SK-N-SH (cell line): ENCODE measurements around the gene ATP2B1. TPM values are rescaled to one million over a fixed set of nuclear protein-coding genes. Genes with fewer than 3 reads are reported as not detected.

Source experiments
- CTCF ChIA-PET: fragments of 300-600, 350-600 bp; formaldehyde crosslinking; extraction: SDS; loops from one replicate; lab custom pipeline; 2021; lab: Yijun Ruan, JAX
- POLR2A ChIA-PET: fragments of 350-600 bp; sonication (Branson Sonifier 250); formaldehyde crosslinking; extraction: SDS; loops from one replicate; lab custom pipeline; 2020; ENCODE audit warnings: antibody characterized with exemption, inconsistent platforms; lab: Yijun Ruan, JAX
- DNase-seq: peaks from one replicate; pipeline ENCODE4 v3.0.0; 2012
- H2AFZ ChIP-seq: fragments of 200-600 bp; sonication (generic); 2 replicates; pipeline ENCODE4 v1.8.1; 2016; ENCODE audit warnings: antibody characterized with exemption, mild to moderate bottlenecking, low read depth
- H3F3A ChIP-seq: fragments of 200-600 bp; sonication (generic); replicated peaks from 2 replicates; pipeline ENCODE3; 2016; ENCODE audit warnings: antibody characterized with exemption, mild to moderate bottlenecking; ENCODE audit not compliant: insufficient read depth
- H3K27ac ChIP-seq, 2 experiments: fragments of 200-500 bp in 1 of 2; fragments of 200-600 bp in 1 of 2; sonication (Bioruptor generic) in 1 of 2; sonication (generic), shearing (Covaris generic) in 1 of 2; 2 replicates each; pipeline versions ENCODE4 v1.5.1 to v1.6.1; 2014 to 2016; ENCODE audit warnings: low read depth in 2 of 2, inconsistent platforms in 1 of 2, low read length in 1 of 2, mild to moderate bottlenecking in 1 of 2, mixed read lengths in 1 of 2
- H3K27me3 ChIP-seq: fragments of 200-600 bp; sonication (generic), shearing (Covaris generic); 2 replicates; pipeline ENCODE4 v1.6.1; 2016; ENCODE audit warnings: mixed run types; ENCODE audit not compliant: insufficient read depth
- H3K36me3 ChIP-seq, 2 experiments: fragments of 200-500 bp in 1 of 2; fragments of 200-600 bp in 1 of 2; sonication (Bioruptor generic) in 1 of 2; sonication (generic) in 1 of 2; replicated peaks in 1 of 2; 2 replicates each; pipeline versions ENCODE3 to v1.5.1; 2014 to 2016; ENCODE audit warnings: low read length in 1 of 2, mild to moderate bottlenecking in 1 of 2; ENCODE audit not compliant: insufficient read depth in 2 of 2, control insufficient read depth in 1 of 2
- H3K4me1 ChIP-seq, 2 experiments: fragments of 200-500 bp in 1 of 2; fragments of 200-600 bp in 1 of 2; sonication (Bioruptor generic) in 1 of 2; sonication (generic), shearing (Covaris generic) in 1 of 2; 2 replicates each; pipeline versions ENCODE4 v1.5.1 to v1.6.1; 2014 to 2016; ENCODE audit warnings: low read depth in 1 of 2, low read length in 1 of 2, mixed run types in 1 of 2; ENCODE audit not compliant: insufficient read depth in 2 of 2, control insufficient read depth in 1 of 2
- H3K4me2 ChIP-seq: fragments of 200-600 bp; sonication (generic), shearing (Covaris generic); 2 replicates; pipeline ENCODE4 v1.6.1; 2017; ENCODE audit warnings: mixed run types
- H3K4me3 ChIP-seq, 2 experiments: fragments of 200-500 bp in 1 of 2; fragments of 200-600 bp in 1 of 2; sonication (Bioruptor generic) in 1 of 2; sonication (generic), shearing (Covaris generic) in 1 of 2; 2 replicates each; pipeline versions ENCODE4 v1.5.1 to v1.8.1; 2014 to 2016; ENCODE audit warnings: low read depth in 2 of 2, inconsistent platforms in 1 of 2, low read length in 1 of 2, mild to moderate bottlenecking in 1 of 2, mixed read lengths in 1 of 2, moderate library complexity in 1 of 2
- H3K79me2 ChIP-seq: fragments of 200-600 bp; sonication (generic); 2 replicates; pipeline ENCODE4 v1.8.1; 2017; ENCODE audit warnings: mild to moderate bottlenecking; ENCODE audit not compliant: insufficient read depth
- H3K9ac ChIP-seq: fragments of 200-600 bp; sonication (generic); 2 replicates; pipeline ENCODE4 v1.6.1; 2017; ENCODE audit warnings: mixed run types
- H3K9me2 ChIP-seq: fragments of 200-600 bp; sonication (generic); 2 replicates; pipeline ENCODE4 v1.6.1; 2017; ENCODE audit warnings: mixed run types
- H3K9me3 ChIP-seq: fragments of 200-600 bp; sonication (generic); 2 replicates; pipeline ENCODE4 v1.6.1; 2017; ENCODE audit warnings: mixed run types, mild to moderate bottlenecking, moderate library complexity
- H4K20me1 ChIP-seq: fragments of 200-600 bp; sonication (generic); 2 replicates; pipeline ENCODE4 v1.6.1; 2017; ENCODE audit warnings: mild to moderate bottlenecking, mixed run types; ENCODE audit not compliant: insufficient read depth
- CHD2 ChIP-seq: fragments of 150-350 bp; IDR thresholded peaks from 2 replicates; pipeline ENCODE4 v1.6.1; 2018; ENCODE audit warnings: low read length; ENCODE audit not compliant: partially characterized antibody
- FOSL2 ChIP-seq: IDR thresholded peaks from 2 replicates; pipeline ENCODE4 v1.4.0; 2012; ENCODE audit warnings: low read depth, mild to moderate bottlenecking, moderate library complexity, borderline replicate concordance
- FOXJ3 ChIP-seq: sonication (generic); formaldehyde crosslinking; IDR thresholded peaks from 2 replicates; pipeline ENCODE4 v1.5.1; 2020; ENCODE audit warnings: mild to moderate bottlenecking, missing genetic modification reagents
- GATA2 ChIP-seq: sonication (generic); formaldehyde crosslinking; IDR thresholded peaks from 2 replicates; pipeline ENCODE4 v1.5.0; 2020; ENCODE audit warnings: mild to moderate bottlenecking, missing genetic modification reagents
- MXI1 ChIP-seq: IDR thresholded peaks from 2 replicates; pipeline ENCODE4 v1.6.1; 2012; ENCODE audit warnings: mild to moderate bottlenecking, low read depth, low read length, improper control_type of control experiment
- NFIC ChIP-seq: IDR thresholded peaks from 2 replicates; pipeline ENCODE4 v1.4.0; 2012; ENCODE audit warnings: borderline replicate concordance
- NRF1 ChIP-seq: IDR thresholded peaks from 2 replicates; pipeline ENCODE4 v1.6.1; 2012; ENCODE audit warnings: low read depth, mild to moderate bottlenecking, low read length
- SMC3 ChIP-seq: IDR thresholded peaks from 2 replicates; pipeline ENCODE4 v1.6.1; 2012; ENCODE audit warnings: low read depth, low read length, improper control_type of control experiment
- TCF12 ChIP-seq: IDR thresholded peaks from 2 replicates; pipeline ENCODE4 v1.4.0; 2012
- WGBS: methylation state at CpG from one replicate; pipeline ENCODE4 v1.1.6; 2017; ENCODE audit warnings: low lambda C conversion rate; 5-methylcytosine and 5-hydroxymethylcytosine counted together
- polyA plus RNA-seq, 3 experiments: library from polyadenylated mRNA; depleted of rRNA; stranded (reverse); fragments of >200 nt; gene quantifications; 2 replicates each; pipeline ENCODE4 v1.2.3, GENCODE V29; 2012
- TF ChIP-seq, protein P1 (sequence below): fragments of 200-600 bp; sonication (generic); IDR thresholded peaks from 2 replicates; pipeline ENCODE4 v1.6.1; 2017; ENCODE audit warnings: antibody characterized with exemption, mild to moderate bottlenecking, moderate library complexity
- TF ChIP-seq, protein P2 (sequence below): fragments of 150-350 bp; IDR thresholded peaks from 2 replicates; pipeline ENCODE4 v1.6.1; 2016; ENCODE audit warnings: mild to moderate bottlenecking, low read depth, low read length
- TF ChIP-seq, protein P3 (sequence below): IDR thresholded peaks from 2 replicates; pipeline ENCODE4 v1.4.0; 2012; ENCODE audit warnings: low read depth, borderline replicate concordance
- TF ChIP-seq, protein P4 (sequence below): IDR thresholded peaks from 2 replicates; pipeline ENCODE4 v1.4.0; 2012; ENCODE audit warnings: low read depth

ATP2B1 gene
- polyA plus RNA-seq, 1 of the 3 experiments (the other 2 are of a cell fraction) = 4.3 TPM

DNA sequence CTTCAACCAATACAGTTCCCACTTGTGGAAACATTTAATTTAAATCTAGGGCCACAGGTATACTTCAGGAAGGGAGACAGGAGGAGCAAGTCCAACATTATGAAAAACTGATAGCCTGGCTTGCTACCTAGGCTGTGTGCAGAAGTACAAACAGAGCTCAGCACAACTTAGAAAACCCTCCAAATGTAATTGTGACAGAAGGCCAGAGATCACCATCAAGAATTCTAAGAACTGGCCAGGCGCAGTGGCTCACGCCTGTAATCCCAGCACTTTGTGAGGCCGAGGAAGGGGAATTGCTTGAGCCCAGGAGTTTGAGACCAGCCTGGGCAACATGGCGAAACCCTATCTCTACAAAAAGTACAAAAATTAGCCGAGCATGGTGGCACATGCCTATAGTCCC is 14.1 kb downstream of the ATP2B1 start:
- Histone ChIP-seq H3K79me2 (peaks cover 22% of the 10 kb centered on the region), H3K9me3 (no peaks in the 10 kb centered on the region), H3K27ac (no peak overlapping the region), H3K9ac (no peak overlapping the region), H3K4me3 (no peak overlapping the region), H3K36me3 (no peaks in the 10 kb centered on the region), H3K4me1 (peaks cover 0 to 5% of the 10 kb centered on the region in 2 experiments; a peak in 1 of 4 replicates), H2AFZ (no peak overlapping the region), H3K9me2 (no peaks in the 10 kb centered on the region), H4K20me1 (no peaks in the 10 kb centered on the region), H3F3A (no peaks in the 10 kb centered on the region), H3K27me3 (no peaks in the 10 kb centered on the region), H3K4me2 (no peak overlapping the region)
- CTCF ChIA-PET = no interaction called here
- POLR2A ChIA-PET = no interaction called here
- no peak for DNase-seq
- 96% methylated on average over 5 of the region's 5 CpGs for WGBS
- TF ChIP-seq TCF12 (no peak), FOSL2 (no peak), GATA2 (CRISPR knock-in tag) (no peak), NFIC (no peak)
- TF ChIP-seq, protein P1, sequence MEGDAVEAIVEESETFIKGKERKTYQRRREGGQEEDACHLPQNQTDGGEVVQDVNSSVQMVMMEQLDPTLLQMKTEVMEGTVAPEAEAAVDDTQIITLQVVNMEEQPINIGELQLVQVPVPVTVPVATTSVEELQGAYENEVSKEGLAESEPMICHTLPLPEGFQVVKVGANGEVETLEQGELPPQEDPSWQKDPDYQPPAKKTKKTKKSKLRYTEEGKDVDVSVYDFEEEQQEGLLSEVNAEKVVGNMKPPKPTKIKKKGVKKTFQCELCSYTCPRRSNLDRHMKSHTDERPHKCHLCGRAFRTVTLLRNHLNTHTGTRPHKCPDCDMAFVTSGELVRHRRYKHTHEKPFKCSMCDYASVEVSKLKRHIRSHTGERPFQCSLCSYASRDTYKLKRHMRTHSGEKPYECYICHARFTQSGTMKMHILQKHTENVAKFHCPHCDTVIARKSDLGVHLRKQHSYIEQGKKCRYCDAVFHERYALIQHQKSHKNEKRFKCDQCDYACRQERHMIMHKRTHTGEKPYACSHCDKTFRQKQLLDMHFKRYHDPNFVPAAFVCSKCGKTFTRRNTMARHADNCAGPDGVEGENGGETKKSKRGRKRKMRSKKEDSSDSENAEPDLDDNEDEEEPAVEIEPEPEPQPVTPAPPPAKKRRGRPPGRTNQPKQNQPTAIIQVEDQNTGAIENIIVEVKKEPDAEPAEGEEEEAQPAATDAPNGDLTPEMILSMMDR = no peak
- TF ChIP-seq, protein P2, sequence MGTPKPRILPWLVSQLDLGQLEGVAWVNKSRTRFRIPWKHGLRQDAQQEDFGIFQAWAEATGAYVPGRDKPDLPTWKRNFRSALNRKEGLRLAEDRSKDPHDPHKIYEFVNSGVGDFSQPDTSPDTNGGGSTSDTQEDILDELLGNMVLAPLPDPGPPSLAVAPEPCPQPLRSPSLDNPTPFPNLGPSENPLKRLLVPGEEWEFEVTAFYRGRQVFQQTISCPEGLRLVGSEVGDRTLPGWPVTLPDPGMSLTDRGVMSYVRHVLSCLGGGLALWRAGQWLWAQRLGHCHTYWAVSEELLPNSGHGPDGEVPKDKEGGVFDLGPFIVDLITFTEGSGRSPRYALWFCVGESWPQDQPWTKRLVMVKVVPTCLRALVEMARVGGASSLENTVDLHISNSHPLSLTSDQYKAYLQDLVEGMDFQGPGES = no peak
- TF ChIP-seq, protein P3, sequence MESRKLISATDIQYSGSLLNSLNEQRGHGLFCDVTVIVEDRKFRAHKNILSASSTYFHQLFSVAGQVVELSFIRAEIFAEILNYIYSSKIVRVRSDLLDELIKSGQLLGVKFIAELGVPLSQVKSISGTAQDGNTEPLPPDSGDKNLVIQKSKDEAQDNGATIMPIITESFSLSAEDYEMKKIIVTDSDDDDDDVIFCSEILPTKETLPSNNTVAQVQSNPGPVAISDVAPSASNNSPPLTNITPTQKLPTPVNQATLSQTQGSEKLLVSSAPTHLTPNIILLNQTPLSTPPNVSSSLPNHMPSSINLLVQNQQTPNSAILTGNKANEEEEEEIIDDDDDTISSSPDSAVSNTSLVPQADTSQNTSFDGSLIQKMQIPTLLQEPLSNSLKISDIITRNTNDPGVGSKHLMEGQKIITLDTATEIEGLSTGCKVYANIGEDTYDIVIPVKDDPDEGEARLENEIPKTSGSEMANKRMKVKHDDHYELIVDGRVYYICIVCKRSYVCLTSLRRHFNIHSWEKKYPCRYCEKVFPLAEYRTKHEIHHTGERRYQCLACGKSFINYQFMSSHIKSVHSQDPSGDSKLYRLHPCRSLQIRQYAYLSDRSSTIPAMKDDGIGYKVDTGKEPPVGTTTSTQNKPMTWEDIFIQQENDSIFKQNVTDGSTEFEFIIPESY = no peak

DNA sequence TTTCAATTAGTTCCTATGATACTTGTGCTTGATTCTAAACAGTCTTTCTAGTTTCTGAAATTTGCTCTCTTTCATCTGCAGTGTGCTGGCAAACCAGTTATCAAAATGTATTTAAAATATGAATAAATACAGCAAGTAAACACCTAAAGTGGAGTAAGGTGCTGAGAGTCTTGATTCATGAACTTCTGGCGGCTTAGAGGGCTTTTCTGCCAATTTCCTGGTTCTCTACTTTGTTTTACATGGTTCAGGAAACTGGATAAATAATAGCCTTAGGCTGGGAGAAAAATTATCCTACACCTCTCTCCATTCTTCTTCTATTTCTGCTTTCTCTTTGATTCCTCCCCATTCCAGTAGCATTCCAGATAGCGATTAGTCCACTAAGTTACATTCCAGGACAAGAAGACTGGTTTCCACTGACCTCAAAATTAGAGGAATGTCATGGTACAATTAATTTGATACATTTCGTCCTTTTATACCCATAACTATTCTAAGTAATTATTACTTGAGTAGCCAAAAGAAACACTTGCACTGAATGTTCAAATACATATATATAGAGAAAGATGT is 14.9 kb downstream of the ATP2B1 start:
- POLR2A ChIA-PET = no interaction called here

More for the DNA sequence above, 14.9 kb downstream of the ATP2B1 start:
- no peaks in the 10 kb centered on the region for H3K27me3 ChIP-seq
- H3K9me3 ChIP-seq = no peaks in the 10 kb centered on the region
- DNase-seq = no peak
- H3K4me3 ChIP-seq = no peak overlapping the region
- H2AFZ ChIP-seq = no peak overlapping the region
- H3K4me1 ChIP-seq = peaks cover 0 to 5% of the 10 kb centered on the region in 2 experiments; a peak in 2 of 4 replicates
- WGBS = 92% methylated on average over 3 of the region's 3 CpGs
- H3K27ac ChIP-seq = no peak overlapping the region
- no peaks in the 10 kb centered on the region for H3K36me3 ChIP-seq
- CTCF ChIA-PET = no interaction called here
- no peaks in the 10 kb centered on the region for H3F3A ChIP-seq
- TF ChIP-seq, protein P4, sequence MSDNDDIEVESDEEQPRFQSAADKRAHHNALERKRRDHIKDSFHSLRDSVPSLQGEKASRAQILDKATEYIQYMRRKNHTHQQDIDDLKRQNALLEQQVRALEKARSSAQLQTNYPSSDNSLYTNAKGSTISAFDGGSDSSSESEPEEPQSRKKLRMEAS = no peak
- no peak for TF ChIP-seq FOXJ3
- no peak for TF ChIP-seq SMC3
- no peak for TF ChIP-seq MXI1
- no peak for TF ChIP-seq NRF1
- TF ChIP-seq CHD2 = no peak
- H3K9me2 ChIP-seq = no peaks in the 10 kb centered on the region
- H3K4me2 ChIP-seq = no peak overlapping the region
- no peaks in the 10 kb centered on the region for H4K20me1 ChIP-seq
- H3K9ac ChIP-seq = no peak overlapping the region
- peaks cover 19% of the 10 kb centered on the region for H3K79me2 ChIP-seq
